GM18520 (cell line): ENCODE measurements around the gene MED13.
A peak's percentile ranks its signal among the peaks of the same experiment; 100 is the strongest.
"Not testable (repeated sequence)": the region's sequence is repeated elsewhere in the genome, so short reads cannot be mapped to it uniquely, and the experiment has no call there.

ENCODE experiments used
- ATAC-seq: cut with Tn5 transposase; IDR thresholded peaks from one replicate; pipeline ENCODE4 v1.9.1; 2021; ENCODE audit not compliant: unreplicated experiment

The MED13 gene

GRCh38 chr17:62089334-62089733 is 24.3 kb upstream of the MED13 start:
- no peak for ATAC-seq

- no peak for ATAC-seq
Measured at GRCh38 chr17:62086737-62087136, 21.7 kb upstream of the MED13 start.

GRCh38 chr17:62085511-62086408 is 20.7 kb upstream of the MED13 start:
- ATAC-seq: no peak

- no peak for ATAC-seq
Measured at GRCh38 chr17:62084585-62084984, 19.5 kb upstream of the MED13 start.

- no peak for ATAC-seq
Measured at GRCh38 chr17:62083651-62084050, 18.6 kb upstream of the MED13 start.

GRCh38 chr17:62080647-62081046 is 15.6 kb upstream of the MED13 start:
- no peak for ATAC-seq

GRCh38 chr17:62078009-62078408 is 12.9 kb upstream of the MED13 start:
- no peak for ATAC-seq

- no peak for ATAC-seq
Measured at GRCh38 chr17:62076864-62077788, 12.0 kb upstream of the MED13 start.

GRCh38 chr17:62075308-62075815 is 10.3 kb upstream of the MED13 start:
- ATAC-seq: no peak

GRCh38 chr17:62073993-62074392 is 8.9 kb upstream of the MED13 start:
- no peak for ATAC-seq

- ATAC-seq: not testable (repeated sequence)
Measured at GRCh38 chr17:62072855-62073254, 7.8 kb upstream of the MED13 start.

- no peak for ATAC-seq
Measured at GRCh38 chr17:62070900-62071299, 5.8 kb upstream of the MED13 start.

GRCh38 chr17:62067165-62068145 is 2.4 kb upstream of the MED13 start:
- ATAC-seq: no peak

GRCh38 chr17:62065611-62066468 is 762 bp upstream of the MED13 start:
- peak; percentile 77 for ATAC-seq

- no peak for ATAC-seq
Measured at GRCh38 chr17:62064029-62064790, 868 bp downstream of the MED13 start.

GRCh38 chr17:62062944-62063343 is 2.1 kb downstream of the MED13 start:
- no peak for ATAC-seq

GRCh38 chr17:62062302-62062701 is 2.8 kb downstream of the MED13 start:
- no peak for ATAC-seq

GRCh38 chr17:62059414-62059813 is 5.7 kb downstream of the MED13 start:
- ATAC-seq: no peak

- no peak for ATAC-seq
Measured at GRCh38 chr17:62058611-62059010, 6.5 kb downstream of the MED13 start.
